Immature natural killer cell (primary cell): ENCODE data around the gene PLA2G6. TPM values are rescaled to one million over a fixed set of nuclear protein-coding genes. Genes with fewer than 3 reads are reported as not detected.
A peak's percentile ranks its signal among the peaks of the same experiment; 100 is the strongest.

ENCODE experiments used
- DNase-seq, 3 donors: peaks; one replicate each; pipeline ENCODE4 v3.0.0; 2022; ENCODE audit warnings: mixed read lengths in 1 of 3
- H3K27ac Mint-ChIP-seq, 6 donors: one replicate each; pipeline ENCODE4 v1.8.0; 2020; ENCODE audit warnings: mixed read lengths in 6 of 6, mild to moderate bottlenecking in 5 of 6, inconsistent platforms in 4 of 6, moderate library complexity in 3 of 6
- H3K27me3 Mint-ChIP-seq, 3 donors: one replicate each; pipeline ENCODE4 v1.8.0; 2020 to 2021; ENCODE audit warnings: low read depth in 3 of 3, mild to moderate bottlenecking in 3 of 3, mixed read lengths in 3 of 3, moderate library complexity in 3 of 3, inconsistent platforms in 1 of 3
- H3K36me3 Mint-ChIP-seq, 3 donors: one replicate each; pipeline ENCODE4 v1.8.0; 2020; ENCODE audit warnings: mixed read lengths in 3 of 3, inconsistent platforms in 2 of 3, mild to moderate bottlenecking in 2 of 3
- H3K4me1 Mint-ChIP-seq, 2 donors: one replicate each; pipeline ENCODE4 v1.8.0; 2020; ENCODE audit warnings: inconsistent platforms in 2 of 2, mild to moderate bottlenecking in 2 of 2, mixed read lengths in 2 of 2, moderate library complexity in 1 of 2
- H3K4me3 Mint-ChIP-seq, 5 donors: one replicate each; pipeline ENCODE4 v1.8.0; 2020; ENCODE audit warnings: mild to moderate bottlenecking in 5 of 5, mixed read lengths in 5 of 5, inconsistent platforms in 3 of 5, moderate library complexity in 3 of 5
- H3K9me3 Mint-ChIP-seq, 6 donors: one replicate each; pipeline ENCODE4 v1.8.0; 2020; ENCODE audit warnings: mild to moderate bottlenecking in 6 of 6, mixed read lengths in 6 of 6, inconsistent platforms in 4 of 6, moderate library complexity in 3 of 6
- polyA plus RNA-seq, 3 donors: library from polyadenylated mRNA; unstranded; fragments of 300-500 nt; fragmentation: Illumina TruSeq; gene quantifications; one replicate each; pipeline ENCODE4 v1.2.3, GENCODE V29; 2021

The PLA2G6 gene
- polyA plus RNA-seq, 3 donors from 2014 or later: 3.3 to 11.4 (median 4.2) TPM

DNA sequence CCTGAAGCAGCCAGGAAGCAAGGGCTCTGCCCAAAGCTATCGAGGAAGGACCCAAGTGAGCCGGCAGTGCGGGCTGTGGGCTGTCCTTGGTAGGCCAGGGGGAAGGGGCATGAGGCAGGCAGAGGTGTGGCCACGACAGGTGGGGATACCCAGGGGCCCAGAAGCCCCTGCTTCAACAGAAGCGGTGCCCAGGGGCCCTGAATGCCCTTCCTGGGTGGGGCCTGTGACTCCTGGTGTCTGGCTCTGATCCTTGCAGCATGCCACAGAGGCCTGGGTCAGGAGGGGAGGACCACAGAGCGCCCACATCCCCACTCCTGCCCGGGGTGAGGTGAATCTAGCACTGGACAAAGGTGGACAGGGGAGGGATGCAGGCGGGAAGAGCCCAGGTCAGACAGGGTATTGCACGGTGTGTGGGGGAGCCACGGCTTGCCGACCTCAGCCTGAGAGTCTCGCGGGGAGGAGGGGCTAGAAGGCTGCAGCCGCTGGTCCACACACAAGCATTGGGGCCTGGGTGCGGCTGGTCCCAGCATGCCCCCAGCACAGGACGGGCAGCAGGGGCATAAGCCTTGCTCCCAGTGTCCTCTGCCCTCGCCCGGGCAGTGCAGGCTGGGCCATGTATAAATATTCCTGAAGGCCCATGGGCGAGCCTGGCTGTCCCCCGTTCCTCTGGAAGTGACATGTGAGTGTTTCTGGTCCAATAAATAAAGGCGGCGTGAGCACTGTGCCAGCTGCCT is 39.2 kb upstream of the PLA2G6 start:
- no peak for DNase-seq
- peaks cover 20 to 30% (median 29%) of the 10 kb centered on the region in 3 donors for H3K27me3 Mint-ChIP-seq
- no peak overlapping the region for H3K4me3 Mint-ChIP-seq
- H3K4me1 Mint-ChIP-seq: peaks cover 19 to 24% of the 10 kb centered on the region in 2 donors
- no peak overlapping the region for H3K27ac Mint-ChIP-seq
- peaks cover 3 to 12% (median 4%) of the 10 kb centered on the region in 3 donors for H3K36me3 Mint-ChIP-seq
- no peaks in the 10 kb centered on the region for H3K9me3 Mint-ChIP-seq

DNA sequence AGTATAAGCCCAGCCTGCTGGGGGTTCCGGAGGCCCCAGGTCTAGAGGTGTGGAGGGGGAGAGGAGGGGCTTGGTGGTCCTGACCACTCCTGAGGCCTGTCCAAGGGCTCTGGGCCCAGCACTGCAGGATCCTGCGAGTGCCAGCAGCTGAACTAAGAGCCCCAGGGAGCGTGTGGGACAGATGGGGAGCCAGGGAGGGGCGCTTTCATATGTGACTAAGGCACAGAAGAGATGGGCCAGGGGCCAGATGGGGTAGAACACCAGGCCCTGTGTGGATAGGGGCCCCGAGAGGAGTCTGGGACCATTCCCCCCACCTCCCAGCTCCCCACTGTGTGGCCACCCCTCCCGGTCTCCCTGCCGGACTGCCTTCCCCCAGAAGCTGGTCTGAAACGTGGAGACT is 38.5 kb upstream of the PLA2G6 start:
- Mint-ChIP-seq H3K4me3 (no peak overlapping the region), H3K4me1 (peaks cover 21 to 25% of the 10 kb centered on the region in 2 donors), H3K9me3 (no peaks in the 10 kb centered on the region), H3K27me3 (peaks cover 25 to 34% (median 34%) of the 10 kb centered on the region in 3 donors), H3K36me3 (peaks cover 3 to 9% (median 4%) of the 10 kb centered on the region in 3 donors), H3K27ac (peak overlapping the region in 3 of 6 donors; percentile 23 to 64 (median 62))
- no peak for DNase-seq

DNA sequence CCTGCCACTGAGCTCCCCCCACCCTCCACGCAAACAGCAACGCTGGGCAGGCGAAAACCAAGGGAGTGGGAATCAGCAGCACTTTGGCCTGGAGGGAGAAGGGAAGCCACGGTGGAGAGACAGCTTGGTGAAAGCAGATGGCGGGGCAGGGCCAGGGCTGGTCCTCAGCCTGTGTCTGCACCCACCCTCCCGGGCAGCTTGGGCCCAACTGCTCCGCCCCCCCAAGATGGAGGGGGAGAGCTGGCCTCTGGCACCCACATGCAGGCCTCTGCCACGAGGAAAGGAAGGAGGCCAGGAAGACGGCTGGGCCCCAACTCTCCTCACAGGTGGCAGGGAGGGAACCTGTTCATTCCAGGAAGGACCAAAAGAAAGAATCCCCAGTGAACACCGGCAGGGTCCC is 38.0 kb upstream of the PLA2G6 start:
- no peak for DNase-seq
- H3K9me3 Mint-ChIP-seq: no peaks in the 10 kb centered on the region
- H3K4me1 Mint-ChIP-seq: peaks cover 24 to 30% of the 10 kb centered on the region in 2 donors
- peaks cover 3 to 13% (median 4%) of the 10 kb centered on the region in 3 donors for H3K36me3 Mint-ChIP-seq
- H3K27me3 Mint-ChIP-seq: peaks cover 30 to 38% (median 37%) of the 10 kb centered on the region in 3 donors
- no peak overlapping the region for H3K4me3 Mint-ChIP-seq
- H3K27ac Mint-ChIP-seq: peak overlapping the region in 5 of 6 donors; percentile 28 to 78 (median 66)

DNA sequence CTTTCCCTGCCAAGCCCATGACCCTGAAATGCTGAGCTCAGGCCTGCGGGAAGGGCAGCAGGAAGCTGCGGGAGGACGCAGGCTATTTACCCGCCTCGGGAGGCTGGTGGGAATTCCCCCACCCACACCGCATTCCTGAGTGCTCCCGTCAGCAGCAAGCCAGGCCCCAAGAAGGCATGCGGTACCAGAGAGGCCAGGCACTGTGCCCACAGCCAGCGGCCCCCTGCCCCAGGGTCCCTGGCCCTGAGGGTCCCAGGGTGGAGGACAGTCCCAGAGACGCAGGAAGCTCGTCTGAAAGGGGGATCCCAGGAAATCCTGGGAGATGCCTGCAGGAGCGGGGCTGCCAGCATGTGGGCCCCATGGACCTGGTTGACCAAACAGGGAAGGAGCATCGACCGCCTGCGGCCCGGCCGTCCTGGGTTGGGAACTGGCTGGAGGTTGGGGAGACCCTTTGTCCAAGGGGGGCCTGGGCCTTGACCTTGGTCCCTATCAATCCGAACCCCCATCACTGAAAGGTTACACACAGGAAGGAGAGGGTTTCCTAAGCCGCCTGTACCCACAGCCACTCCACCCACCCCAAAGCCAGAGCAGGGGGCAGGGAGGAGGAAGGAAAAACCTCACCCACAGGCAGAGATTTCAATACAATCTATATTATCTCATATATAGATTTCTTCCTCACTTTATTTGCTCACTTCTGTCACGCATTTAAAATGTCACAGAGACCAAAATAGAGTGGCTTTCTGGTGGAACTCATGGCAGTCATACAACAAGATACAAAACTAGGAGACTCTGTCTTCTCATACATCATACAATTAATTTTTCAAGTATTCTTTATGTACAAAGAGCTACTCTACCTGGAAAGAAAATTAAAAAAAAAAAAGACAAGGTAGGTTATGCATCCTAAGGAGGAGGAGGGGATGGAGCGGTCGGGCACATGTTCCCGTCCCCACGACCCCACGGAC is 37.3 kb upstream of the PLA2G6 start:
- Mint-ChIP-seq H3K36me3 (peaks cover 3 to 13% (median 4%) of the 10 kb centered on the region in 3 donors), H3K4me3 (no peak overlapping the region), H3K9me3 (no peaks in the 10 kb centered on the region), H3K27me3 (peaks cover 35 to 42% (median 41%) of the 10 kb centered on the region in 3 donors), H3K4me1 (peaks cover 29 to 30% of the 10 kb centered on the region in 2 donors), H3K27ac (peak overlapping the region in 5 of 6 donors; percentile 66 to 84 (median 78))
- DNase-seq: peak in 1 of 3 donors; percentile 14

DNA sequence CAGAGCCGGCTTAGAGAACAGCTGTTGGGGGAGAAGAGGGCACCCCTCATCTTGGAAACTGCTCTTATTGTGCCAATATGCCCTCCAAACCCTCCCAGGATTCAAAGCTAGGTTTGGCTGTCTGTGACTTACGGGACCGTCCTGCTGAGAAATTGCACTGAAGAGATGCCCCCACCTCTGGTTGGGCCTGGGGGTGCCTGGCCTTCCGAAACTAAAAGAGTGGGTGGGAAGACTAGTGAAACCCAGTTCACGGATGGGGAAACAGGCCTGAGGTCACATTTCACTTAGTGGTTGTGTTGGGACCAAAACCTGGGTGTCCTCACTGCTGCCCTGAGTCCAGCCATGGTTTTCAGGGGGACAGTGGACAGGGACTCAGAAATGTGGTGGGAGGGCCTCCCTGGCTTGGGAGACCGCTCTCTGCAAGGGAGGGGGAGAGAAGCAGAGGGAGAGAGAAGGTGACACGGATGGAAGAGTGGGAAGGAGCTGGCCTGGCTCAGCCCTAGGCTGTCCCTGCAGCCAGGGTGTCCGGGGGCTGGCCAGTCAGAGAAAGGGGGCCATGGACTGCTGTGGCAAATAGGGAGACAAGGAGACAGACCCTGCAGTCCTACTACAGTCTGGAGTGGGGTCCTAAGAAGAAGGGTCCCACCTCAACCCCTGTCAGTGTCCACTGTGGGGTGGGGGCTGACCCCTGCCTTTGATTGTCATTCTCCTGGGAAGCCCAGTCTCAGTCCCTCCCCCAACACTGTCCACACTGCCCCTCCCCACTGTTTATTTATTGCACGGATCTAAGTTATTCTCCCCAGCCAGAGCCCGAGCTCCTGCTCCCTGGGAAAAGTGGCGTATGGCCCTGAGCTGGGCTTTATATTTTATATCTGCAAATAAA is 33.8 kb upstream of the PLA2G6 start:
- peak in 1 of 3 donors; percentile 4 for DNase-seq
- Mint-ChIP-seq H3K9me3 (no peaks in the 10 kb centered on the region), H3K4me1 (peaks cover 44 to 53% of the 10 kb centered on the region in 2 donors), H3K27me3 (peaks cover 55 to 67% (median 63%) of the 10 kb centered on the region in 3 donors), H3K36me3 (peaks cover 5 to 16% (median 7%) of the 10 kb centered on the region in 3 donors), H3K4me3 (peak overlapping the region in 4 of 5 donors; percentile 36 to 49 (median 44)), H3K27ac (peak overlapping the region; percentile 43 to 85 (median 68))

DNA sequence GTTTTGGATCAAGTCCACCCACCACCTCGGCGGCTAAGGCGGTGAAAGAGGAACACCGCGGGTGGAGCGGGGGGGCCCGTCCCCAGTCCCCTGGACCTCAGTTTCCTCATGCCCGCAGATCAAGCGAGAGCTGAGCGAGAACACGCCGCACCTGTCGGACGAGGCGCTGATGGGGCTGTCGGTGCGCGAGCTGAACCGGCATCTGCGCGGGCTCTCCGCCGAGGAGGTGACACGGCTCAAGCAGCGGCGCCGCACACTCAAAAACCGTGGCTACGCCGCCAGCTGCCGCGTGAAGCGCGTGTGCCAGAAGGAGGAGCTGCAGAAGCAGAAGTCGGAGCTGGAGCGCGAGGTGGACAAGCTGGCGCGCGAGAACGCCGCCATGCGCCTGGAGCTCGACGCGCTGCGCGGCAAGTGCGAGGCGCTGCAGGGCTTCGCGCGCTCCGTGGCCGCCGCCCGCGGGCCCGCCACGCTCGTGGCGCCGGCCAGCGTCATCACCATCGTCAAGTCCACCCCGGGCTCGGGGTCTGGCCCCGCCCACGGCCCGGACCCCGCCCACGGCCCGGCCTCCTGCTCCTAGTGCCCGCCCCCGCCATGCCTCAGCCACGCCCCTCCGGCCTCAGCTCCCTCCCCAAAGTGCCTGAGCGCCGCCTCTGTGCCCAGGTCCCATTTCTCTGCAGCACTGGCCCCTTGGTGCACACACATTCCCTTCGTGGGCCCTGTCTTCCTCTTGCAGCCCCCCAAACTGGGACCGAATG is 32.8 kb upstream of the PLA2G6 start:
- Mint-ChIP-seq H3K4me3 (peak overlapping the region; percentile 36 to 69 (median 60)), H3K36me3 (peaks cover 5 to 18% (median 7%) of the 10 kb centered on the region in 3 donors), H3K27me3 (peaks cover 61 to 71% (median 68%) of the 10 kb centered on the region in 3 donors), H3K9me3 (peaks cover 0 to 2% (median 0%) of the 10 kb centered on the region in 6 donors), H3K4me1 (peaks cover 47 to 60% of the 10 kb centered on the region in 2 donors), H3K27ac (peak overlapping the region; percentile 55 to 76 (median 72))
- DNase-seq: peak; percentile 71 to 86 (median 78)

DNA sequence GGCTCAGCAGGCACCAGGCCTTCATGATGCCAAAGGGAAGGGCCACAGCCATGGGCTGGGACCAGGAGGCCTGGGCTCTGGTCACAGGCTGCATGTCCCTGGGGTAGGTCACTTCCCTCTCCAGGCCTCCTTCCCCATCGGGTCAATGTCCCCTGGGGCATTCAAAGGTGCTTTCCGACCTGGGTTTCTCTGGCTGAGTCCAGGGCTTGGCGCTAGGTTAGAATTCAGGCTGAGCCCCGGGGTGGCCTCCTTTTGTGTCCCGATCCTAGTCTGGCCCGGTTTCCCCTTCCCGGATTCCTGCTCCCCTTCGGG is 32.3 kb upstream of the PLA2G6 start:
- Mint-ChIP-seq H3K36me3 (peaks cover 5 to 18% (median 7%) of the 10 kb centered on the region in 3 donors), H3K4me3 (peak overlapping the region; percentile 36 to 69 (median 60)), H3K27me3 (peaks cover 62 to 75% (median 68%) of the 10 kb centered on the region in 3 donors), H3K27ac (peak overlapping the region in 5 of 6 donors; percentile 55 to 74 (median 72)), H3K4me1 (peaks cover 41 to 55% of the 10 kb centered on the region in 2 donors), H3K9me3 (peaks cover 0 to 2% (median 0%) of the 10 kb centered on the region in 6 donors)
- no peak for DNase-seq

DNA sequence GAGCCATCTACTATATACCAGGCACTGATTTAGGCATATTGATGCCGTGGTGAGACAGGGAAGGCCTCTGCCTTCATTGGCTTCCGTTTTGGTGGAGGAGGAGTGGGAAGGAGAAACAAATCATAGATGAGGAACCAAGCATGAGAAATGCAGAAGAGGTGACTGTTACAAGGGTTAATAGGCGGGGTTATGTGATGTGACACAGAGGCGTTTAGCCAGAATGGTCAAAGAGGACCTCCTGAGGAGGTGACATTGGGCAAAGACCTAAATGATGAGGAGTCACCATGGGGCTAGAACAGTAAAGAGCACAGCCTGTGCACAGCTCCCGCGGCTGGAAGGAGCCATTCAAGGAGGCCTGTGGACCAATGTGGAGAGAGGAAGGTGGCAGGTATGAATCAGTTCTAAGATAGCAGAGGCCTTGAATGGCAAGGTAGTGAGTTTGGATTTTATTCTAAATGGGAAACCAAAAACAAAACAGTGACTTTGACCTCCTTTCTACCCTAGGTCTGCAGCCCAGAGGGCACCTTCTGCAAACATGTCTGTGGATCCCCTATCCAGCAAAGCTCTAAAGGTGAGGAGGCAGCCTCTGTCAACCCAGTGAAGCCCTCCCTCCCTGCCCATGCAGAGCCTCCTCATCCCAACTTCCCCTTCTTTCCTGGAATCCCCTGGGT is 31.8 kb upstream of the PLA2G6 start:
- peak overlapping the region; percentile 31 to 90 (median 76) for H3K27ac Mint-ChIP-seq
- peaks cover 40 to 54% of the 10 kb centered on the region in 2 donors for H3K4me1 Mint-ChIP-seq
- peak in 1 of 3 donors; percentile 9 for DNase-seq
- H3K27me3 Mint-ChIP-seq: peaks cover 61 to 75% (median 70%) of the 10 kb centered on the region in 3 donors
- peaks cover 0 to 2% (median 0%) of the 10 kb centered on the region in 6 donors for H3K9me3 Mint-ChIP-seq
- H3K4me3 Mint-ChIP-seq: peak overlapping the region in 4 of 5 donors; percentile 42 to 53 (median 50)
- H3K36me3 Mint-ChIP-seq: peaks cover 5 to 18% (median 7%) of the 10 kb centered on the region in 3 donors

DNA sequence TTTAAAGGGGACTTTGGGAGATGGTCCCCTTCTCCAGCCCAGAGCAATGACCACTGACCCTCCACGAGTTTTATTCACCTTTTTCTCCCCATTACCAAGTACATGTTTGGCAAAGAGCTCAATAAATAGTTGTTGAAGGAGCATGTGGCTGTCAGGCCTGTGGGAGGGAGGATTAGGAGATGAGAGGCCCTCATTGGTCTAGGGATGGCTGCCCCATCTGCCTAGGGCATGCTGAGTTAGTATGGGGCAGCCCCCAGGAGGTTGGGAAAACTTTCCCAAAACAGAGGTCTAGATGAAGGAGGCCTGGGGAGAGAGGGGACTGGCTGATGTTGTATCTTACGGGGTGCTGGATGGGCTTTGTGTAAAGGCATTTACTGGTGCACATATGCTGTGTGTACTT is 30.8 kb upstream of the PLA2G6 start:
- DNase-seq: no peak
- peaks cover 5 to 18% (median 7%) of the 10 kb centered on the region in 3 donors for H3K36me3 Mint-ChIP-seq
- H3K27me3 Mint-ChIP-seq: peaks cover 55 to 73% (median 60%) of the 10 kb centered on the region in 3 donors
- H3K9me3 Mint-ChIP-seq: peaks cover 0 to 2% (median 0%) of the 10 kb centered on the region in 6 donors
- peaks cover 38 to 54% of the 10 kb centered on the region in 2 donors for H3K4me1 Mint-ChIP-seq
- peak overlapping the region in 4 of 6 donors; percentile 30 to 68 (median 52) for H3K27ac Mint-ChIP-seq
- H3K4me3 Mint-ChIP-seq: peak overlapping the region in 2 of 5 donors; percentile 5 to 51

DNA sequence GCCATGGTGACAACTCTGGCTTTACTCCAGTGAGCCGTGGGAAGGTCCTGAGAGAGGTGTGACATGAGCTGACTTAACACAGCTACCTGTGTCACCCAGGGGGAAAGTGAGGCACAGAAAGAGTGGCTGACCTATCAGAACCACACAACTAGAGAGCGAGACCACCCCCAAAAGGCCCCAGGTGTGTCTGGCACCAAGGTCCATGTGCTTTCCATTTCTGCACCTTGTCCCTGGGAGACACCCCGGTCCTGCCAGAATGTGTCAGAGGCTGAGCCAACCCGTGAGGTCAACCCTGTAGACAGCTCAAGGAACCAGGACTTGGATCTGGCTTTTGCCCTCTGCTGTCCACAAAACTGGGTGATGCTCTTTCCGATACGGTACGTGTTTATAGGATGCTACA is 29.9 kb upstream of the PLA2G6 start:
- peak in 1 of 3 donors; percentile 3 for DNase-seq
- peaks cover 0 to 2% (median 0%) of the 10 kb centered on the region in 6 donors for H3K9me3 Mint-ChIP-seq
- peaks cover 5 to 18% (median 7%) of the 10 kb centered on the region in 3 donors for H3K36me3 Mint-ChIP-seq
- H3K4me1 Mint-ChIP-seq: peaks cover 37 to 56% of the 10 kb centered on the region in 2 donors
- peak overlapping the region in 2 of 6 donors; percentile 14 to 61 for H3K27ac Mint-ChIP-seq
- H3K4me3 Mint-ChIP-seq: no peak overlapping the region
- H3K27me3 Mint-ChIP-seq: peaks cover 53 to 64% (median 53%) of the 10 kb centered on the region in 3 donors

DNA sequence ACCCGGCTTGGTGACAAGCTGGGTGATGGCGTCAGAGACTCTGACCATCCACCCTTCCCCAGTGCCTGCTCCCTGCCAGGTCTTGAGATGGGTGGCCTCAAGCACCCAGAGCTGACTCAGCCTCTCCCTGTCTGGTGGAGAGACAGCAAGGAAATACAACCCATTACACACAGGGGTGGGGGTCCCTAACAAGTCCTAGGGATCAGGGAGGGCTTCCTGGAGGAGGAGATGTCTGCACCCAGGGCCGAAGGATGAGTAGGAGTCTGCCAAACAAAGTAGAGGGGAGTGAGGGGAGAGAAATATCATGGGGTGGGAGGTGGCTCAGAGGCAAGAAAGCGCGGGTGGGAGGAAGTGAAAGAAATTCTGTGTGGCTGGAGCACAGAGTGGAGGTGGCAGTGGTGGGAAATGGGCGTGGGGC is 26.9 kb upstream of the PLA2G6 start:
- Mint-ChIP-seq H3K36me3 (peaks cover 4 to 9% (median 5%) of the 10 kb centered on the region in 3 donors), H3K4me1 (peaks cover 52 to 71% of the 10 kb centered on the region in 2 donors), H3K27ac (peak overlapping the region in 4 of 6 donors; percentile 12 to 53 (median 36)), H3K4me3 (peak overlapping the region in 1 of 5 donors; percentile 23), H3K27me3 (peaks cover 47 to 50% (median 50%) of the 10 kb centered on the region in 3 donors), H3K9me3 (peaks cover 0 to 2% (median 0%) of the 10 kb centered on the region in 6 donors)
- peak in 1 of 3 donors; percentile 6 for DNase-seq
